H4 (cell line): ENCODE results near the gene MAPKAPK3. TPM values are rescaled to one million over a fixed set of nuclear protein-coding genes. Genes with fewer than 3 reads are reported as not detected.

ENCODE experiments used
- DNase-seq: peaks from one replicate; pipeline ENCODE4 v3.0.0-alpha.2; 2015; ENCODE audit warnings: low spot score
- total RNA-seq: library from RNA; depleted of rRNA; stranded (reverse); fragments of >200 nt; shearing (Covaris generic); gene quantifications from 2 replicates; pipeline ENCODE4 v1.2.3, GENCODE V29; 2014; rRNA removed

Gene MAPKAPK3
- 25.5 and 28.6 TPM in 2 replicates for total RNA-seq

- no peak for DNase-seq
Measured at GRCh38 chr3:50617096-50617791, at the start of gene MAPKAPK3. MAPKAPK3 (plus strand) TSS chr3:50617151; CDS start chr3:50617566, 415 bp downstream.

GRCh38 chr3:50567386-50568167 lies 49.4 kb upstream of the MAPKAPK3 start, which contains the start of gene C3orf18:
C3orf18 (minus strand) TSS chr3:50567747; CDS start chr3:50565699, 2,048 bp downstream.
- no peak for DNase-seq

GRCh38 chr3:50568947-50569749 lies 47.8 kb upstream of the MAPKAPK3 start, which contains the start of gene HEMK1:
HEMK1 (plus strand) TSS chr3:50569522; CDS start chr3:50571105, 1,583 bp downstream.
- peak; percentile 80 for DNase-seq

- DNase-seq: no peak
Measured at GRCh38 chr3:50570508-50571279, 46.3 kb upstream of the MAPKAPK3 start.

GRCh38 chr3:50571486-50571885 lies 45.5 kb upstream of the MAPKAPK3 start:
- no peak for DNase-seq

GRCh38 chr3:50572158-50572557 lies 44.8 kb upstream of the MAPKAPK3 start:
- peak; percentile 41 for DNase-seq

GRCh38 chr3:50572801-50573371 lies 44.1 kb upstream of the MAPKAPK3 start:
- DNase-seq: no peak

GRCh38 chr3:50573566-50574443 lies 43.1 kb upstream of the MAPKAPK3 start:
- no peak for DNase-seq

- no peak for DNase-seq
Measured at GRCh38 chr3:50574444-50574831, 42.5 kb upstream of the MAPKAPK3 start.

GRCh38 chr3:50575372-50575771 lies 41.6 kb upstream of the MAPKAPK3 start:
- no peak for DNase-seq

- no peak for DNase-seq
Measured at GRCh38 chr3:50577348-50577747, 39.6 kb upstream of the MAPKAPK3 start.

GRCh38 chr3:50580683-50581458 lies 36.1 kb upstream of the MAPKAPK3 start:
- DNase-seq: no peak

- no peak for DNase-seq
Measured at GRCh38 chr3:50581459-50581842, 35.5 kb upstream of the MAPKAPK3 start.

GRCh38 chr3:50582083-50582482 lies 34.9 kb upstream of the MAPKAPK3 start:
- no peak for DNase-seq

- no peak for DNase-seq
Measured at GRCh38 chr3:50583897-50584296, 33.1 kb upstream of the MAPKAPK3 start.

- DNase-seq: no peak
Measured at GRCh38 chr3:50584391-50584790, 32.6 kb upstream of the MAPKAPK3 start.

GRCh38 chr3:50585919-50586762 lies 30.8 kb upstream of the MAPKAPK3 start:
- no peak for DNase-seq

- DNase-seq: no peak
Measured at GRCh38 chr3:50586763-50587070, 30.2 kb upstream of the MAPKAPK3 start.
